SHP77 treated with DMSO at 0.1 percent for 48 hours (cell line): ENCODE measurements around the gene RCAN1.
A peak's percentile ranks its signal among the peaks of the same experiment; 100 is the strongest.
"Not testable (repeated sequence)": the region's sequence is repeated elsewhere in the genome, so short reads cannot be mapped to it uniquely, and the experiment has no call there.

Experiments
- DNase-seq: peaks from one replicate; lab custom pipeline; 2025; lab: John Stamatoyannopoulos, UW

The RCAN1 gene

GRCh38 chr21:34514576-34515115 lies 100.3 kb downstream of the RCAN1 start:
- no peak for DNase-seq

GRCh38 chr21:34513129-34513675 lies 101.7 kb downstream of the RCAN1 start:
- no peak for DNase-seq

- no peak for DNase-seq
Measured at GRCh38 chr21:34511787-34512455, 103.0 kb downstream of the RCAN1 start, which contains the start of gene KCNE1. KCNE1 (minus strand) TSS chr21:34512210; CDS start chr21:34449634, 62,576 bp downstream.

GRCh38 chr21:34511181-34511580 lies 103.7 kb downstream of the RCAN1 start:
- DNase-seq: no peak

- no peak for DNase-seq
Measured at GRCh38 chr21:34510148-34511142, 104.5 kb downstream of the RCAN1 start.

- DNase-seq: no peak
Measured at GRCh38 chr21:34509151-34509550, 105.8 kb downstream of the RCAN1 start.

- DNase-seq: no peak
Measured at GRCh38 chr21:34504595-34504994, 110.3 kb downstream of the RCAN1 start.

- DNase-seq: no peak
Measured at GRCh38 chr21:34502480-34503106, 112.3 kb downstream of the RCAN1 start.

- no peak for DNase-seq
Measured at GRCh38 chr21:34501716-34502115, 113.2 kb downstream of the RCAN1 start.

- DNase-seq: no peak
Measured at GRCh38 chr21:34500191-34500590, 114.7 kb downstream of the RCAN1 start.

GRCh38 chr21:34499116-34499515 lies 115.8 kb downstream of the RCAN1 start:
- DNase-seq: no peak

- DNase-seq: peak; percentile 80
Measured at GRCh38 chr21:34498623-34499022, 116.3 kb downstream of the RCAN1 start.

GRCh38 chr21:34483854-34484253 lies 131.1 kb downstream of the RCAN1 start:
- DNase-seq: not testable (repeated sequence)

- not testable (repeated sequence) for DNase-seq
Measured at GRCh38 chr21:34483435-34483834, 131.5 kb downstream of the RCAN1 start.

- not testable (repeated sequence) for DNase-seq
Measured at GRCh38 chr21:34467333-34467732, 147.6 kb downstream of the RCAN1 start.
